Muscle of arm (tissue), 14 donors: ENCODE data around the gene TMEM233. TPM values are rescaled to one million over a fixed set of nuclear protein-coding genes. Genes with fewer than 3 reads are reported as not detected.

Experiments used
- DNase-seq: peaks from one replicate; pipeline ENCODE4 v3.0.0-alpha.2; 2013
- long read RNA-seq, 11 donors: transcript quantifications; one replicate each; lab custom pipeline, GENCODE V29; 2026
- polyA plus RNA-seq, 12 donors: library from polyadenylated mRNA; unstranded; fragments of 120-200 nt; gene quantifications; one replicate each; pipeline ENCODE4 v1.2.1, GENCODE V29; 2013; ENCODE audit not compliant: insufficient read length in 12 of 12

Gene TMEM233
- 1 to 10 TPM in 10 of 12 donors, not detected in 2; 1.6 to 5.8 (median 3.7) TPM for polyA plus RNA-seq
- long read RNA-seq, donor 1 = 0 reads
- long read RNA-seq, donor 2, partial matches to known transcripts = 0 of 2 reads
- long read RNA-seq, donor 2, other reads (novel, unspliced or antisense) = 0 of 2 reads
- long read RNA-seq, donor 3, partial matches to known transcripts = 0 of 3 reads
- long read RNA-seq, donor 3, other reads (novel, unspliced or antisense) = 0 of 3 reads
- long read RNA-seq, donor 4, partial matches to known transcripts = 0 of 1 reads
- long read RNA-seq, donor 4, other reads (novel, unspliced or antisense) = 0 of 1 reads
- long read RNA-seq, donor 5 = 0 reads
- long read RNA-seq, donor 6, partial matches to known transcripts = 0 of 2 reads
- long read RNA-seq, donor 6, other reads (novel, unspliced or antisense) = 0 of 2 reads
- long read RNA-seq, donor 7 = 0 reads
- long read RNA-seq, donor 8, partial matches to known transcripts = 0 of 3 reads
- long read RNA-seq, donor 8, other reads (novel, unspliced or antisense) = 0 of 3 reads
- long read RNA-seq, donor 9 = 0 reads
- long read RNA-seq, donor 10, partial matches to known transcripts = 0 of 3 reads
- long read RNA-seq, donor 10, other reads (novel, unspliced or antisense) = 0 of 3 reads
- long read RNA-seq, donor 11, transcript TMEM233-201 (3 exons, 3,081 nt) = major isoform, 5 of 5 reads
- long read RNA-seq, donor 11, partial matches to known transcripts = 0 of 5 reads
- long read RNA-seq, donor 11, other reads (novel, unspliced or antisense) = 0 of 5 reads

DNA sequence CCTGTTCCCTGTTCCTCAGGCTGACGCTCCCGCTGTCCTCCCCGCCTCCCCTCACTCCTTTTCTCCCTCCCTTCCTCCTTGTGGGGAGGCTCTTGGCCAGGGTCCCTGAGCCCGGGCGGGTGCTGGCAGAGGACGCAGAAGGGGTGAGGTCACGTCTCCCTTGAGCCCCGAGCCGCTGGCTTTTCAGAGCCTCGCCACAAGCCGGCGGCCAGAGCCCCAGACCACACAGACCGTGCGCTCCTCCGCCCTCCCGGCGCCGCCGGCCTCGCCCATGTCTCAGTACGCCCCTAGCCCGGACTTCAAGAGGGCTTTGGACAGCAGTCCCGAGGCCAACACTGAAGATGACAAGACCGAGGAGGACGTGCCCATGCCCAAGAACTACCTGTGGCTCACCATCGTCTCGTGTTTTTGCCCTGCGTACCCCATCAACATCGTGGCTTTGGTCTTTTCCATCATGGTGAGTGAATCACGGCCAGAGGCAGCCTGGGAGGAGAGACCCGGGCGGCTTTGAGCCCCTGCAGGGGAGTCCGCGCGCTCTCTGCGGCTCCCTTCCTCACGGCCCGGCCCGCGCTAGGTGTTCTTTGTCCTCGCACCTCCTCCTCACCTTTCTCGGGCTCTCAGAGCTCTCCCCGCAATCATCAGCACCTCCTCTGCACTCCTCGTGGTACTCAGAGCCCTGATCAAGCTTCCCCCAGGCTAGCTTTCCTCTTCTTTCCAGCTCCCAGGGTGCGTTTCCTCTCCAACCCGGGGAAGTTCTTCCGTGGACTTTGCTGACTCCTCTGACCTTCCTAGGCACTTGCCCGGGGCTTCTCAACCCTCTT, at the start of gene TMEM233:
TSS of gene TMEM233 (plus strand) at position 197 of the 821 bp plus-strand sequence. CDS start at position 272, 75 bp downstream.
- DNase-seq = no peak

DNA sequence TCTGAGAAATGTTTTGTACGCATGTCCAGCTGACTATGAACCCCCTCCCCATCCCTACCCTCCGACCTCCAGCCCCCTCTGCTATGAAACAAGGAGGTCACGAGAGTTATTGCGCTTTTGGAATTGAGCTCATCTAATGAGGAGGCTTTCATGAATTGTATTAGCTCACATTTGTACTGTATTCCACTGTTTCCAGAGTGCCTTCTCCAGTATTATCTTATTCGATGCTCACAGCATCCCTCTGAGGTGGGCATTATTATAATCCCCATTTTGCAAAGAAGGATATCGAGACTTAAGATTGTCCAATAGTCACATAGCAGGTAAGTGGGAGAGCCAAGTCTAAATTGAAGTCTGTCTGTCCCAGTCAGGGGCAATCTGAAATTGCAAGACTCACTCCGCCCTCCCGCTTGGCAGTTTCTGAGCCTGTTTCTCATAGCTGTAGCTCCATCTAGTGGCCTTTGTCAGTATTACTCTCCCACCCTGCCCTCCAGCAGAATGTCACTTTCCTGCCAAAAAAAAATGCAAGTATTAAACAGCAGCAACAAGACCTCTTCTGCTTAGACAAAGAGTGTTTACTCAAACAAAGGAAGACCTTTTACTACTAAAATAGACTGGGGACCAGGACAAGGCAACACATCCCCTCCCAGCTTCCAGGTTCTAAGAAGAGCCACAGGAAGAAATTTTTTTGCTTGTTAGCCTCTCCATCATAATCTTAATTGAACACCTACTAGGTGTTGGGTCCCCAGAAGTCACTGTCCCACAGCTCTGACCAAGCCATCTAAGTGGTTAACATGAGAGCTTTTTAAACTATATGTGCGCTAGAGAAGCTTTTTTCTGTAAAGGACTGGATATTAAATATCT, 48.6 kb upstream of the TMEM233 start:
- peak; percentile 81 for DNase-seq

DNA sequence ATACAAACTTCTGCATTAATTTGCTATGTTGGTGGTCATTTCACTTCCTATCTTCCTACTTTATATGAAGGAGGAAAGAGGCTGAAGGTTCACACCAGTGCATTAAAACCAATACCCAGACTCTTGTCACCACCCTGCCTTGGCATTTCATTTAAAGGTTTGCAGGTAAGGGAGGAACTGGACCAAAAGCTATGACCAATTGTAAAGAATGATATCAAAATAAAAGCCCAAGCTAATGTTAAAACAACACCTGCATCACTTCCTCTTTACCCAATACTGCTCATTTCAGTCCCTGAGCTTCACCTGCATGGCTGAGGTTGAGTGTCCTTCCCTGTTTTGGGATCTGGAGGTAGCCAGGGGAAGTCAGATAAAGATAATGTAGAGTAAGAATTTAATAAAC, 47.2 kb upstream of the TMEM233 start:
- no peak for DNase-seq

DNA sequence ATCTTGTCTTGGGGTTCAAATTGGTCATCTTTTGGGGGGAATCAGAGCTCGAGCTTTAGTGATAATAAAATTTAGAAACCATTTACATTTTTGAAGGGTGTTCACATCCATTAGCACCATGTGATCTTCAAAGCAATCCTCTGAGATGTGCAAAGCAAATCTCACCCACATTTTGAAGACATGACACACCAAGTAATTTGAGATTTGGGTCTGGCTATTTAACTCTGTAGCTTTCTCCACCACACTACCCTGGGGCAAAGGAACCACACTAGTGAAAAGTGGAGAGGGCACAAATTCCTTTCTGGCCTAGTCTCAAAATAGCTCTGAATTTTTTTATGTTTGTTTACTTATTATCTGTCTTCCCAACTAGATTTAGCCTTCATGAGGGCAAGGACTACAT, 46.6 kb upstream of the TMEM233 start:
- no peak for DNase-seq

DNA sequence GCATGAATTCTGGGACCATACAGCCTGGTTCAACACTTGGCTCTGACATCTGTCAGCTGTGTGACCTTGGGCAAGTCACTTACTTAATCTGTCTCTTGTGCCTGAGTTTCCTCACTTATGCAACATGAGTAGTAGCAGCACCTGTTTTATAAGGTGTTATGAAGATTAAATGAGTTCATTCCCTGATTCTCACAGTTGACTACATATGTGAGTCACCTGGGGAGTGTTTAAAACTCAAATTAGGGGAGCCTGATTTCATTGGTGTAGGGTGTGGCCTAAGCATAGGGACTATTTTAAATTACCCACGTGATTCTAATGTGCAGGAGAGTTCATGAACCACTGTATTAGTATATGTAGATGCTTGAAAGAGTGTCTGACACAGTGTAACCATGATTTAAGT, 36.7 kb upstream of the TMEM233 start:
- no peak for DNase-seq

DNA sequence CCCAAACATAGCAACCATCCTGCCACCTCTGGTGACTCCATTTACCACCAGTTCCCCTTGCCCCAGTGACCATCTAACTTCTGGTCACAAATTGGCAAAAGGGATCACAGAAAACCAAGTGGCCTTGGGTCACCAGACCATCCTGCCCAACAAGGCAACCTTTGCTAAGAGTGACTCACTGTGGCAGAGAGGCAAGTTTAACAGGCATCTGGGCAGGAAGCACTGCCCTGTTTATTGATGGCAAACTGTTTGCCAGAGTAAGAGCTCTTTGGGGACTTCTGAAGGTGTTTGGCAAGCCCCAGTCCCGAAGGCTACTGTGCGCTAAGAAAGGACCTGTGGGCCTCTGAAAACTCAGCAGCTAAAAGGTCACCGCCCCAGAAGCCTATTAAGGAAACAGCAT, 28.2 kb upstream of the TMEM233 start:
- no peak for DNase-seq

DNA sequence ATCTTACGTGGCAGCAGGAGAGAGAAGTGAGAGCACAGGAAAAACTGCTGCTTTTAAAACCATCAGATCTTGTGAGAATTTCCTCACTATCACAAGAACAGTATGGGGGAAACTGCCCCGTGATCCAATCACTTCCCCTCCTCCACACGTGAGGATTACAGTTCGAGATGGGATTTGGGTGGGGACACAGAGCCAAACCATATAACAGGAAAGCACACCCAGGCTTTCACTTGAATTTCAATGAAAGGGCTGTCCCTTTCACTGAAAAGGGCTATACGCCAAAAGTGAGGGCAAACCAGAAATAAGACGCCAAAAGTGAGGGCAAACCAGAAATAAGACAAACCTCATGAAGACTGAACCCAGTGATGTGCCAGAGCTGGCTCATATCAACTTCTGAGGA, 22.8 kb upstream of the TMEM233 start:
- no peak for DNase-seq

DNA sequence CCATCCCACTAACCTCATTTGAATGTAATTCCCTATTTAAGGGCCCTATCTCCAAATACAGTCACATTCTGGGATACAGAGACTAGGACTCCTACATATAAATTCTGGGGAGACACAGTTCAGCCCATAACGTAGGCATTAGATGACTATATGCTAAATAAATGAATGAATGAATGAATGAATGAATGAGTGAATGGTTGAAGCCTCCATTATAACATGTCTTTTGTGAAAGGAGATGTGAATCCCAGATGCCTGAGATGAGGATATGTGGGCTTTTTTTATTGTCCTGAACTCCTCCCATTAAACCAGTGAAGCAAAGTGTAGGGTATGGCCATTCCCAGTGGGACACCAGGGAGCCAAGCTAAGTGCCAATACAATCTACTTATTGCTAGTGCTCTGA, 20.5 kb upstream of the TMEM233 start:
- DNase-seq = no peak

DNA sequence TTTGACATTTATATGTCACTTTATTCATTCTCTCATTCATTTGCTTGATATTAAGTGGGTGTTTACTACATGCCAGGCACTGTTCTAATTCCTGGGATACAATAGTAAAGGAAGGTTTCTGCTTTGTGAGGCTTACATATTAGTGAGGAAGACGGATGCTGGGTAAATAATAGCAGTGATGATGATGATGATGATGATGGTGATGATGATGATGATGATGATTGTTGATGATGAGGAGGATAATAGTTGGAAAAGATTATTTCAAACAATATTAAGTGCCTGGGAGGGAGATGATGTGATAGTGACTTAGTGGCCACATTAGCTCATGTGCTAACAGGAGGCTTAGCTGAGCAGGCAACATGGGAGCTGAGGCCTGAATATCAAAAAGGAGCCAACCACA, 19.3 kb upstream of the TMEM233 start:
- no peak for DNase-seq

DNA sequence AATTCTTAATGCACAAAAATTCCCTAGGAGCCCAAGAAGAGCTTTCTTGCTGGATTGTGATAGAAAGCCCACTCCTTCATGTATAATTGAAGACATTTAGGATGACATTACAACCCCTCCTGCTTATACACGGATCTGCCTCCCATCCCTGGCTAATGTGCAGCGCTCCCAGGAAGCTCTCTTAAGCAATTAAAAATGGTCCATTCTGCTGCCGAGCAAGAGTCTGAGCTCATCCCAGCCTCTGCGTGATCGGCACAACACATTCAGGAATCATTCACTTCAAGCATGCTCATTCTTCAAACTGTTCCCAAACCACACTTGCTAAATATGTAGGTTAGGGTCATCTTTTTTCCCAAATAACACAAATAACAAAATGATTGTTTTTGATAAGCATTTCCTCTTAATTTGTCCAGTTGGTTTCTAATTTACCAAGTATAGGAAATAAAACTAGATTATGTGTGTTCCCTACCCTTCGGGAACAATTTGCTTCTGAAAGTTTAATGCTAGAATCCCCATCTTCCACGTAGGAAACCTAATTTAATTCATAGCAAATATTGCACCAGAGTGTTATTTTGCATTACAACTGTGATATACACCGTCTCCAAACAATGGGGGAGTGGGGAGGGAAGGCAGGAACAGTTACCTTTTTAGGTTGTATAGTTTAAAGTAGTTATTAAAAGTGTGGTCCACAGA, 17.3 kb upstream of the TMEM233 start:
- DNase-seq = no peak

DNA sequence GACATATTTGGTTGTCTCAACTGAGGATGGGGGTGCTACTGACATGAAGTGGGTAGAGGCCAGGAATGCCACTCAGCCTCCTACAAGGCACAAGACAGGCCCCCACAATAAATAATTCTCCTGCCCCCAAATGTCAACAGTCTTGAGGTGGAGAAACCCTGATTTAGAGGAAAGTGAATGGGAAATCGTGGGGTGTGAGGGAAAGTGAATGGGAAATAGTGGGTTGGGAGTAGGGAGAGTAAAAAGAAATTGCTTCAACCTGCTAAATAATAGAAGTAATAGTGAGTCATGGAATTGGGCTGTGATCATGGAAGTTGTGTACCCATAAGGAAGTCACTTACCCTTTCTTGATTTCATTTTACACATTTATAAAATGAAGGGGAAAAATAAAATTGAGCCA, 16.7 kb upstream of the TMEM233 start:
- no peak for DNase-seq

DNA sequence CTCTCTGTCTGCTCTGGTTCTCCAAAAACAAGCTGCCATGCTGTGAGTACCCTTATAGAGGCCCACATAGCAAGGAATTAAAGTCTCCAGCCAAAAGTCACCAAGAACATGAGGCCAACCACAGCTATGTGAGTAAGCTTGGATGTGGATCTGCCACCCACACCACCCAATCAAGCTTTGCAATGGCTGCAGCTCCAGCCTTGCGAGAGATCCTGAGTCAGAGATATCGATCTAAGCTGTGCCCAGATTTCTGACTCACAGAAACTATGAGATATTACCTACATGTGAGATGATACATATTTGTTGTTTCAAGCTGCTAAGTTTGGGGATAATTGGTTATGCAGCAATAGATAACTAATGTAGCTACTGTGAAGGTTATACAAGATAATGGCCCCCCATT, 15.5 kb upstream of the TMEM233 start:
- DNase-seq = no peak

DNA sequence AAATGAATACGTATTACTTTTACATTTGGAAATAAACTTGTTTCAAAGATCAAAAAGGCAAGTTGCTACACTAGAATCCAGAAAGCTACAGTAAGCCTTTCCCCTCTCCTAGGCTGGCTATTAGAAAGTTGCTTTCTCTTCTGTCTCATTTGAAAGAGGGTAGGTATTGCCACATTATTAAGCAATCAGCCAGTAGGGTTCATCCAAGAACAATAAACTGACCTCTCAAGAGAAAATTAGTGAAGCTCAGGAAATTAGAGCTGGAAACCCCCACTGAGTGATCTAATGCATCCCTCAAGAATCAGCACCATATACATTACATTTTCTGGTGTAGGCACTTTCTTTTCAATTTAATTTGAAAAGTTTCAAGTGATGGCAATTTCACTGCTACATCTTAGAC, 4.5 kb upstream of the TMEM233 start:
- DNase-seq = no peak

DNA sequence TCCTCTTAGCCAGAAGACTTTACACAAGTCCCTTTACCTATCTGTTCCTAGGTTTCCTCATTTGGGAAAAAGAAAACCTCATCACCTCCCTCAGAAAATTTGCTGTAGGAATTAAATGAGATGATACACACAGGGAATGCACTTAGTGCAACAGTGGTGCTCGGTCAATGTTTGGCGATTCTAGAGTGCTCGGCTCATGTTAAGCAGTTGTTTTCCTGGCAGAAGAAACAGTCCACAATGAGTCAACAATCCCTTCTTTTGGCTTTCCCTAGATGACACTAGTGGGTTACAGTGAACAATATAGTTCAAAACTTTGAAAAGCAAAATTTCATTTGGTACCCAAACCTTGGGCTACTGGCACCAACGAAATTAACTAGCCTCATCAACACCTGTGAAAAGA, 3.9 kb upstream of the TMEM233 start:
- no peak for DNase-seq

DNA sequence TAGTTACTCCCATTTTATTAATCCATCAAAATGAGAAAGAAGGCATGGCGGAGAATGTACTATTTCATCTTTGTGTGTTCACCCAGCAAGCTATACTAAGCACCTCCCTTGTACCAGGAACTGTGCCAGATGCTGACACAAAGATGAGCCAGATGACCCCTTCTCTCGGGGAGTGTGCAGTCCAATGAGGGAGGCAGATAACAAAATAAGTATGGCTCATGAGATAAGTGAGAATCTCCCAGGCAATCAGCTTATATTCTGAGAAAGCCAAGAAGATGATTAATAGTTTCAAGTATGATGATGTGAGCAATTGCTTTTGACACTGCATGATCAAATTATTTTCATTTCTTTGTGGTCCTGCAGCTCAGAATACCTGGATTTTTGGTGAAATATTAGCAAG, 1.3 kb upstream of the TMEM233 start:
- no peak for DNase-seq

DNA sequence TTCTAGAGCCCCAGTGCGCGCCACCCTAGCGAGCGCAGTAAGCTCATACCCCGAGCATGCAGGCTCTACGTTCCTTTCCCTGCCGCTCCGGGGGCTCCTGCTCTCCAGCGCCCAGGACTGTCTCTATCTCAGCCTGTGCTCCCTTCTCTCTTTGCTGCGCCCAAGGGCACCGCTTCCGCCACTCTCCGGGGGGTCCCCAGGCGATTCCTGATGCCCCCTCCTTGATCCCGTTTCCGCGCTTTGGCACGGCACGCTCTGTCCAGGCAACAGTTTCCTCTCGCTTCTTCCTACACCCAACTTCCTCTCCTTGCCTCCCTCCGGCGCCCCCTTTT, 791 bp downstream of the TMEM233 start:
- DNase-seq = no peak

DNA sequence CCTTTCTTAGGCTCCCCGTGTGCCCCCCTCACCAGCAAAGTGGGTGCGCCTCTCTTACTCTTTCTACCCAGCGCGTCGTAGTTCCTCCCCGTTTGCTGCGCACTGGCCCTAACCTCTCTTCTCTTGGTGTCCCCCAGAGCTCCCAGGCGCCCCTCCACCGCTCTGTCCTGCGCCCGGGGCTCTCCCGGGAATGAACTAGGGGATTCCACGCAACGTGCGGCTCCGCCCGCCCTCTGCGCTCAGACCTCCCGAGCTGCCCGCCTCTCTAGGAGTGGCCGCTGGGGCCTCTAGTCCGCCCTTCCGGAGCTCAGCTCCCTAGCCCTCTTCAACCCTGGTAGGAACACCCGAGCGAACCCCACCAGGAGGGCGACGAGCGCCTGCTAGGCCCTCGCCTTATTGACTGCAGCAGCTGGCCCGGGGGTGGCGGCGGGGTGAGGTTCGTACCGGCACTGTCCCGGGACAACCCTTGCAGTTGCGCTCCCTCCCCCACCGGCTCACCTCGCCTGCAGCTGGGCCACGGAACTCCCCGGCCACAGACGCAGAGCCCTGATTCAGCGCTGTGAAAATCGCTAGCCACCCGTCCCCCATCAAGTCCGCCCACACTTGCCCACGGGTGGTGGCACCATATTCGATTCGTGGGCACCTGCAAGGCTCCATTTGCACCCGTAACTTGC, 1.3 kb downstream of the TMEM233 start:
- no peak for DNase-seq

DNA sequence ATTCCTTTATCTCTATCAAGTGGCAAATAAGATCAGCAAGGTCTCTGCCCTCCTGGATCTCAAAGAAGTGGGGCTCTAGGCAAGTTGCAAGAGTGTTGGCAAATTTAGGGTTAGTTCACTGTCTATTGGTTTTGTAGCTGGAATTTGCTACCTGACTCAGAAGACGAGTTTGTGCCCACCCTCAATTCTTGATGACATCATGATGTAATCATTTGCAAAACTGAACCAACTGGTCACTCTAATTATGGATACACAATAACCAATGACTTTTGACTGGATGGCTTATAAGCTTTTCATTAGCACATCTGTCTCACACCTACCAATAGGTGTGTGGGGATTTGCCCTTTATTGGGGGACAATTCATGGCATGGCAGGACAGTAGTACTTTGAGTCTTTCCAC, 4.6 kb downstream of the TMEM233 start:
- DNase-seq = no peak

DNA sequence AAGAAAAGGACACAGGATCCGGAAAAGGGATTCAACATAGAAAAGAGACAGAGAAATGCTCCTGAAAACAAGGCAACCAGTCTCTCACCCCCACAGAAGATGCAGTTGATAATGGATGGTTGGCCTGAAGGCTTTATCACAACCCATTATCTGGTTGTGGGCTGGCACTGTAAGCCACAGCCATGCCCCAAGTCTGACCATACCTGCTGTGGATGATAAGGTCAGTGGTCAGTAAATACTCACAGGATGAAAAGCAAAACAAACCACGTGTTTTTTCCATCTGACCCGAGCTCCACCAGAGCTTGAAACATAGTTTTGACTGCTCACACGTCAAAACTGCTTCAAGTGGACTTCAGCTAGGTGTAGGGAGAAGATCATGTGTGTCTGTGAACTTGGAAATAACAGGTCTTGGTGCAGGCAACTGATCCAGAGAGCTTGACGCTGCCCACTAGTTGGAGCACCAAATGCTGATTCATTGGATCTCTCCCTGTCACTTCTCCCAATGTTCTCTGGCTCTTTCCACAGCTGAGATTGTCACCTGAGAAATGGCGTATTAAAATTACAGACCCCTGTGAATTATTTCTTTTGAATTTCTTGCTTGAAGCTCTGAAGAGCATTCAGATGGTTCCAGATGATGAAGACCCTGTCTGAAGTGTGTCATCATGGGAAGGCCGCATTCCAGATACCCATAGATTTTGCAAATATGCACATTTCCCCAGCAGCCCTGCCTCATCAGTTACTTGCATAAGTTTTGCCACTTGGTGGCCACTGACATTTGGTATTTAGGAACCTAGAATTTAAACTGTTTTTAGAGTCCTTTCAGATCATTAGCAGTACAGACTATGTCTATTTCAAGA, 8.5 kb downstream of the TMEM233 start:
- DNase-seq = no peak
